Vagina (tissue), 2 donors: ENCODE data around the gene COLEC12. TPM values are rescaled to one million over a fixed set of nuclear protein-coding genes. Genes with fewer than 3 reads are reported as not detected.

Experiments used
- DNase-seq, 2 donors: peaks; one replicate each; pipeline ENCODE4 v3.0.0-alpha.2; 2017; ENCODE audit errors: extremely low spot score in 2 of 2
- H3K27ac ChIP-seq: fragments of 200-600 bp; sonication (generic); one replicate; pipeline ENCODE4 v1.5.1; 2019
- H3K27me3 ChIP-seq: fragments of 200-600 bp; sonication (generic); one replicate; pipeline ENCODE4 v1.5.1; 2019
- H3K36me3 ChIP-seq, 2 donors: fragments of 200-600 bp; sonication (generic); one replicate each; pipeline ENCODE4 v1.5.1; 2017 to 2019
- H3K4me1 ChIP-seq: fragments of 200-600 bp; sonication (generic); one replicate; pipeline ENCODE4 v1.5.1; 2019
- H3K4me3 ChIP-seq, 2 donors: fragments of 200-600 bp; sonication (generic); 1 replicate in 1 of 2; 2 replicates in 1 of 2; pipeline ENCODE4 v1.5.1; 2016 to 2019
- H3K9me3 ChIP-seq: fragments of 200-600 bp; sonication (generic); one replicate; pipeline ENCODE4 v1.5.1; 2019
- POLR2A ChIP-seq, 2 donors: fragments of 450-650 bp; IDR thresholded peaks; one replicate each; pipeline ENCODE4 v1.6.1; 2017; ENCODE audit warnings: antibody characterized with exemption in 2 of 2, mild to moderate bottlenecking in 2 of 2, moderate library complexity in 2 of 2
- POLR2AphosphoS5 ChIP-seq, 2 donors: sonication (generic); formaldehyde crosslinking; IDR thresholded peaks; one replicate each; pipeline ENCODE4 v1.9.0; 2017; ENCODE audit warnings: antibody characterized with exemption in 2 of 2, mild to moderate bottlenecking in 2 of 2, low read depth in 1 of 2; ENCODE audit not compliant: insufficient read depth in 1 of 2
- intact Hi-C: fragments of 100-400 bp; cut with DNase I; formaldehyde crosslinking; loops from one replicate; pipeline ENCODE4 v1.15.1; 2023
- total RNA-seq: library from RNA; depleted of rRNA; stranded (reverse); fragments of >200 nt; gene quantifications from one replicate; pipeline ENCODE4 v1.2.3, GENCODE V29; 2016
- TF ChIP-seq, protein P1 (sequence below), 3 experiments: fragments of 450-650 bp in 2 of 3; fragments of 200-600 bp in 1 of 3; sonication (generic) in 1 of 3; IDR thresholded peaks; one replicate each; pipeline ENCODE4 v1.5.1; 2017 to 2019; ENCODE audit warnings: antibody characterized with exemption in 3 of 3, mild to moderate bottlenecking in 2 of 3, moderate library complexity in 2 of 3

Gene COLEC12
- total RNA-seq, 1 donor from 2014 or later = 18.9 TPM

DNA sequence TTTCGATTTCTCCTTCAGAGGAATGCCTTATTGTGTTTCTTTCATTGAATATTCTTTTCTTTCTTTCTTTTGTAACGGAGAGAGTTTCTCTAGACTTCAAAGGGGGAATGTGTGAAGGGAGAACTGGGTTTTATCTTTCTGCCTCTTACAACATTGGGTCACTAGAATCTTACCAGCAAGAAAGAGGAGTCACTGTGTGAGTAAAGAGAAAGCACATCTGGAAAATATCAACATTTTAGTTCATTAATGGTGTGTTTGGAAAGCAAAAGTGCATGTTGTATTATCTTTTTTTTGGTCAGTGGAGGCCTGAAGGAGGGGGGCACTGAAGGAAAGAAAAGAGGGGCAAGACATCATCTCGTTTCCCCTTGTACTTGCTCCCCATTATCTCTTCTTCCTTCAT lies 146.0 kb downstream of the COLEC12 start:
- Histone ChIP-seq H3K27ac (no peak overlapping the region), H3K9me3 (no peaks in the 10 kb centered on the region), H3K27me3 (no peaks in the 10 kb centered on the region), H3K36me3 (no peaks in the 10 kb centered on the region), H3K4me1 (peaks cover 3% of the 10 kb centered on the region), H3K4me3 (no peak overlapping the region)
- no peak for DNase-seq
- intact Hi-C loops = no loop called here
- TF ChIP-seq POLR2A (IDR thresholded peaks at IDR 0.05) (no peak), POLR2AphosphoS5 (IDR thresholded peaks at IDR 0.05; ENCODE audit: insufficient read depth in 1 of 2, low read depth in 1 of 2) (no peak)
- TF ChIP-seq, protein P1, sequence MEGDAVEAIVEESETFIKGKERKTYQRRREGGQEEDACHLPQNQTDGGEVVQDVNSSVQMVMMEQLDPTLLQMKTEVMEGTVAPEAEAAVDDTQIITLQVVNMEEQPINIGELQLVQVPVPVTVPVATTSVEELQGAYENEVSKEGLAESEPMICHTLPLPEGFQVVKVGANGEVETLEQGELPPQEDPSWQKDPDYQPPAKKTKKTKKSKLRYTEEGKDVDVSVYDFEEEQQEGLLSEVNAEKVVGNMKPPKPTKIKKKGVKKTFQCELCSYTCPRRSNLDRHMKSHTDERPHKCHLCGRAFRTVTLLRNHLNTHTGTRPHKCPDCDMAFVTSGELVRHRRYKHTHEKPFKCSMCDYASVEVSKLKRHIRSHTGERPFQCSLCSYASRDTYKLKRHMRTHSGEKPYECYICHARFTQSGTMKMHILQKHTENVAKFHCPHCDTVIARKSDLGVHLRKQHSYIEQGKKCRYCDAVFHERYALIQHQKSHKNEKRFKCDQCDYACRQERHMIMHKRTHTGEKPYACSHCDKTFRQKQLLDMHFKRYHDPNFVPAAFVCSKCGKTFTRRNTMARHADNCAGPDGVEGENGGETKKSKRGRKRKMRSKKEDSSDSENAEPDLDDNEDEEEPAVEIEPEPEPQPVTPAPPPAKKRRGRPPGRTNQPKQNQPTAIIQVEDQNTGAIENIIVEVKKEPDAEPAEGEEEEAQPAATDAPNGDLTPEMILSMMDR (IDR thresholded peaks at IDR 0.05) = no peak

DNA sequence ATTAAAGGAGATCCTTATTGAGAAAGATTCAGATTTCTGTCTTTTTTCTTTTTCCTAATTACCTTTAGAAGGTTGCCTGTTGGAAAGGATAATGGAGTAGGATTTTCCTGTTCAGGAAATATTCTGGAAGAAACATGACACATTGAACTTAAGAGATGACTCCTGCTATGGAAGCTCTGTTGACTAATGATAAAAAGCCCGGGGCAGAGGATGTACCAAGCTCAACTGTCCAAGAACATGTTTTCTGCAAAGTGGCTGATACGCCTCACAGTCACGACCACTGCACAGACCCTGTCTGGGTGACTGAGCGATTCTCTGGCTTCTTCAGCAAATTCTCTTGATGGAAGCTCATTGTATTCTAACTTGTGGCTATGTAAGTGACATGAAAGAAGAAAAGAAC lies 146.5 kb downstream of the COLEC12 start:
- no peaks in the 10 kb centered on the region for H3K9me3 ChIP-seq
- no peak overlapping the region for H3K4me3 ChIP-seq
- no peaks in the 10 kb centered on the region for H3K27me3 ChIP-seq
- peaks cover 3% of the 10 kb centered on the region for H3K4me1 ChIP-seq
- H3K36me3 ChIP-seq = no peaks in the 10 kb centered on the region
- TF ChIP-seq POLR2AphosphoS5 (IDR thresholded peaks at IDR 0.05; ENCODE audit: insufficient read depth in 1 of 2, low read depth in 1 of 2) (no peak), POLR2A (IDR thresholded peaks at IDR 0.05) (no peak)
- TF ChIP-seq, protein P1 (IDR thresholded peaks at IDR 0.05) = no peak
- no peak for DNase-seq
- intact Hi-C loops = no loop called here
- H3K27ac ChIP-seq = no peak overlapping the region

DNA sequence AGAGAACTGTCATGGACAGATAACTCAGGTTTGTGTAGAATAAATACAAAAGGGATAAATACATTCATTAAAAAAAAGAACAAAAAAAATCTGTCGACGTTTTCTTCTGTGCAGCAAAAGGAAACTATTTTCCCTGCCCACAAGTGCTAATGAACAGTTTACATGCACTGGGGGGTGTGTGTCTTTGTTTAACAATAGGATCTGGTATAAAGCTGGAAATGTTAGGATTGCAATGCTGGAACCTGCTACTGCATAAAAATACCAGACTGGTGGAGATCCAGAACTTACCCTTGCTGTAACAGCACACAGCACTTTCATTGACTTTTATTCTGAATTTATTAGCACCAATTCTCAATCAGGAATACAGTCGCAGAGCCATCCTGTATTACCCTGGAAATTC lies 148.1 kb downstream of the COLEC12 start:
- no peak for DNase-seq
- Histone ChIP-seq H3K9me3 (no peaks in the 10 kb centered on the region), H3K4me1 (peaks cover 3% of the 10 kb centered on the region), H3K4me3 (no peak overlapping the region), H3K27me3 (no peaks in the 10 kb centered on the region), H3K36me3 (no peaks in the 10 kb centered on the region), H3K27ac (no peak overlapping the region)
- intact Hi-C loops = no loop called here
- TF ChIP-seq, protein P1 (IDR thresholded peaks at IDR 0.05) = no peak
- TF ChIP-seq POLR2A (IDR thresholded peaks at IDR 0.05) = no peak
- TF ChIP-seq POLR2AphosphoS5 (IDR thresholded peaks at IDR 0.05; ENCODE audit: insufficient read depth in 1 of 2, low read depth in 1 of 2) = no peak

DNA sequence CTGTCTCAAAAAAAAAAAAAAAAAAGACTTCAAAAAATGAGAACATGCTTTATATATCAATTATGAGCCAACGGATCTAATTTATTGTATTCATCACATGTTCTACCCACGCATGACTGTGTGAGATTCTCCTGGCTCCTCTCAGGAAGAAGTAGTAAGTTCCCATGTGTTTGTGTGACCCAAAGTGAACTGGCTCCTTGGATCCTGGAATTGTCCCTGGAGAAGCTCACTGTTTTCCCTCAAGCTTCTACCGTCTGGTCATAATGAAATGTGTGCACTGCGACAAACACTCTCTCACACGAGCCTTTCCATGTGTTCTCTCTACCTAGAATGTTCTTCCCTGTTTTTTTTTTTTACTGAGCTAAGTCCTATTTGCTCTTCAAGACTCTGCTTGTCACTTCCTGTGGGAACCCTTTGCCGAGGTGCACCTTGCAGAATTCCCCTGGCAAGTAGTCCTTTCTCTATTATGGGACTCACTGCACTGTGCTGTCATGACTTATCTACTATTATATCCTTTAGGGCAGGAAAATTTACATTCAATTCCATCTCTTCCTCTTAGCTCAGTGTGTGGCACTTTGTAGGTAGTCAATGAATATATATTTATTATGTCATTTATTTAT lies 149.4 kb downstream of the COLEC12 start:
- TF ChIP-seq, protein P1 (IDR thresholded peaks at IDR 0.05) = no peak
- TF ChIP-seq POLR2A (IDR thresholded peaks at IDR 0.05) (no peak), POLR2AphosphoS5 (IDR thresholded peaks at IDR 0.05; ENCODE audit: insufficient read depth in 1 of 2, low read depth in 1 of 2) (no peak)
- DNase-seq = no peak
- intact Hi-C loops = no loop called here

DNA sequence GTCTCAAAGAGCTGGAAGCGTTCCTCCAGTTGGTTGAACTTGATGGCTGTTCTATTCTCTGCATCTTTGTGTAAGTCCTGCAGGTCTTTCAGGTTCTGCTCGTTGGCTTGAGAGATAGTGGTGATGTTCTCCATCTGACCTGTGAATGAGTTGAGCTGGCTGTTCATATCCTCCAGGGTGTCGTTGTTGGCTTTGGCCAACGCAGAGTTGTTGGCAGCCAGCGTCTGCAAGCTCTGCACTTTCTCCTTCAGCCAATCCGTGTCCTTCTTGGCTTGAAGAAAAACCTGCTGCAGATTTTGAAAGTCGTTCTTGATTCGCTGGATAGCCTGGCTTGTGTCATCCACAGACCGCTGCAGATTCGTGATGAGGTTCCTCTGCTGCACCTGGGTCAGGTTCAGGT lies 153.9 kb downstream of the COLEC12 start:
- no peak overlapping the region for H3K27ac ChIP-seq
- no peaks in the 10 kb centered on the region for H3K4me1 ChIP-seq
- no peak overlapping the region for H3K4me3 ChIP-seq
- intact Hi-C loops = no loop called here
- DNase-seq = no peak
- no peaks in the 10 kb centered on the region for H3K36me3 ChIP-seq
- H3K9me3 ChIP-seq = no peaks in the 10 kb centered on the region
- TF ChIP-seq, protein P1 (IDR thresholded peaks at IDR 0.05) = no peak
- no peak for TF ChIP-seq POLR2A (IDR thresholded peaks at IDR 0.05)
- no peak for TF ChIP-seq POLR2AphosphoS5 (IDR thresholded peaks at IDR 0.05; ENCODE audit: insufficient read depth in 1 of 2, low read depth in 1 of 2)
- H3K27me3 ChIP-seq = no peaks in the 10 kb centered on the region

More for the DNA sequence above, 149.4 kb downstream of the COLEC12 start:
- H3K27ac ChIP-seq = no peak overlapping the region
- peaks cover 3% of the 10 kb centered on the region for H3K4me1 ChIP-seq
- no peaks in the 10 kb centered on the region for H3K36me3 ChIP-seq
- no peaks in the 10 kb centered on the region for H3K27me3 ChIP-seq
- H3K4me3 ChIP-seq = no peak overlapping the region
- no peaks in the 10 kb centered on the region for H3K9me3 ChIP-seq
